OCI-LY3 (cell line): ENCODE results near the gene DIPK1A.

ENCODE experiments used
- EZH2phosphoT487 ChIP-seq: fragments of 200-600 bp; shearing (Covaris generic); IDR thresholded peaks from 2 replicates; pipeline ENCODE4 v1.6.1; 2018; ENCODE audit warnings: antibody characterized with exemption, mixed run types, low read depth
- TF ChIP-seq, protein P1 (sequence below): fragments of 200-600, 300-600 bp; sonication (generic); IDR thresholded peaks from 2 replicates; pipeline ENCODE4 v1.5.1; 2014; ENCODE audit warnings: antibody characterized with exemption, low read length, low read depth

- TF ChIP-seq, protein P1, sequence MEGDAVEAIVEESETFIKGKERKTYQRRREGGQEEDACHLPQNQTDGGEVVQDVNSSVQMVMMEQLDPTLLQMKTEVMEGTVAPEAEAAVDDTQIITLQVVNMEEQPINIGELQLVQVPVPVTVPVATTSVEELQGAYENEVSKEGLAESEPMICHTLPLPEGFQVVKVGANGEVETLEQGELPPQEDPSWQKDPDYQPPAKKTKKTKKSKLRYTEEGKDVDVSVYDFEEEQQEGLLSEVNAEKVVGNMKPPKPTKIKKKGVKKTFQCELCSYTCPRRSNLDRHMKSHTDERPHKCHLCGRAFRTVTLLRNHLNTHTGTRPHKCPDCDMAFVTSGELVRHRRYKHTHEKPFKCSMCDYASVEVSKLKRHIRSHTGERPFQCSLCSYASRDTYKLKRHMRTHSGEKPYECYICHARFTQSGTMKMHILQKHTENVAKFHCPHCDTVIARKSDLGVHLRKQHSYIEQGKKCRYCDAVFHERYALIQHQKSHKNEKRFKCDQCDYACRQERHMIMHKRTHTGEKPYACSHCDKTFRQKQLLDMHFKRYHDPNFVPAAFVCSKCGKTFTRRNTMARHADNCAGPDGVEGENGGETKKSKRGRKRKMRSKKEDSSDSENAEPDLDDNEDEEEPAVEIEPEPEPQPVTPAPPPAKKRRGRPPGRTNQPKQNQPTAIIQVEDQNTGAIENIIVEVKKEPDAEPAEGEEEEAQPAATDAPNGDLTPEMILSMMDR = no peak
- no peak for TF ChIP-seq EZH2phosphoT487
Observed at GRCh38 chr1:92901699-92902405, 59.4 kb downstream of the DIPK1A start.
